HG02884 (cell line): ENCODE data around the gene PWWP2B.
"Not testable (repeated sequence)": the region's sequence is repeated elsewhere in the genome, so short reads cannot be mapped to it uniquely, and the experiment has no call there.

Experiments used
- ATAC-seq: cut with Tn5 transposase; IDR thresholded peaks from one replicate; pipeline ENCODE4 v1.9.1; 2021; ENCODE audit warnings: mild to moderate bottlenecking, moderate library complexity; ENCODE audit not compliant: unreplicated experiment

PWWP2B gene

DNA sequence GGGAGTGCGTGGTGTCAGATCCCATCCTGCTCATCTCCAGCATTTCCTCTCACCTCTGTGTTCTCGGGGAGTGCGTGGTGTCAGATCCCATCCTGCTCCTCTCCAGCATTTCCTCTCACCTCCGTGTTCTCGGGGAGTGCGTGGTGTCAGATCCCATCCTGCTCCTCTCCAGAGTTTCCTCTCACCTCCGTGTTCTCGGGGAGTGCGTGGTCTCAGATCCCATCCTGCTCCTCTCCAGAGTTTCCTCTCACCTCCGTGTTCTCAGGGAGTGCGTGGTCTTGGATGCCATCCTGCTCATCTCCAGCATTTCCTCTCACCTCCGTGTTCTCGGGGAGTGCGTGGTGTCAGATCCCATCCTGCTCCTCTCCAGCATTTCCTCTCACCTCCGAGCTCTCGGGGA is 18.0 kb upstream of the PWWP2B start:
- not testable (repeated sequence) for ATAC-seq

- ATAC-seq, result not testable (repeated sequence)
Observed at GRCh38 chr10:132380986-132381385, 16.0 kb upstream of the PWWP2B start.

- ATAC-seq, result no peak
Observed at GRCh38 chr10:132381741-132382140, 15.3 kb upstream of the PWWP2B start.

- no peak for ATAC-seq
Observed at GRCh38 chr10:132382231-132382922, 14.6 kb upstream of the PWWP2B start.

GRCh38 chr10:132383101-132383500 is 13.9 kb upstream of the PWWP2B start:
- no peak for ATAC-seq

GRCh38 chr10:132383751-132384196 is 13.2 kb upstream of the PWWP2B start:
- no peak for ATAC-seq

GRCh38 chr10:132384618-132385388 is 12.2 kb upstream of the PWWP2B start:
- no peak for ATAC-seq

DNA sequence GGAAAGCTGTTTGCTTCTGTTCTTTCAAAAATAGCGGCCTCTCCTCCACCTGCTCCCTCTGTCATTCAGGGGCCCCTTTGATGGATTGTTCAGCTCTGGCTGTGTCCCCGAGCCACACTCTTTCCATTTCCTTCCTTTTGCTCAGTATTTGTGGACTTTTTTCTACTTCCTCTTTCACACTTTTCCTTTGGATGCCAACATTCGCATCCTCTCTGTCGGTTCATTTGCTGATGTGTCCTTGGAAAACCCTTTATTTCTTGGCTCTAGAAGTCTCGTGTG is 11.7 kb upstream of the PWWP2B start:
- no peak for ATAC-seq

DNA sequence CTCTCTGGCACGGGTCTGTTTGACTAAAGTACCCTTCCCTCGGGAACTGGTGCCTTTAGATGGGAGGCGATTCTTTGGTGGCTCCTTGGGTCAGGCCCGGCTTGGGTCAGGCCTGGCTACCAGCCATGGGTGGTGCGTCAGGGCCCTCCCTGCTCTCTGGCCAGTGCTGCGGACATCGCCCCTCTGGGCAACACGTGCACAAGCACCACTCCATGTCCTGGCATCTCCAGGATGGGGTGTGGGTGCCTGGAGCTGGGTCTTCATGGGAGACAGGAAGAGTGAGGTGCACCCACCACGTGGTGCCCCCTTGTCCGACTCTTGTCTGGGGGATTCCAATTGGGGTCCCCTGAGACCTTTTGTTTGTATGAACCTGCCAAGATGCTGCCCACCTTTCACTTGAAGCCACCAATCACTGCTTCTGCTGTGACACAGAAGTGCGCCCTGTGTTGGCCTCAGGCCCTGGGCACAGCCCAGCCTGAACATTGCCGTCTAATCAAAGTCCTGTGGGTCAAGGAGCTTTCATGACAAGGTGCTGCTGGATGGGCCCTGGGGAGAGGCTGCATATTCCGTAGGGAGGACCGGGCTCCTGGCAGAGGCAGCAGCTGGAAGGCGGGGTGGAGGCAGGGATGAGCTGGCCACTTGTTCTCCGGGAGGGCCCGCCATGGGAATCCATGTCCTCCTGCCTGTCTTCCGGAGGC is 11.1 kb upstream of the PWWP2B start:
- ATAC-seq, result no peak

DNA sequence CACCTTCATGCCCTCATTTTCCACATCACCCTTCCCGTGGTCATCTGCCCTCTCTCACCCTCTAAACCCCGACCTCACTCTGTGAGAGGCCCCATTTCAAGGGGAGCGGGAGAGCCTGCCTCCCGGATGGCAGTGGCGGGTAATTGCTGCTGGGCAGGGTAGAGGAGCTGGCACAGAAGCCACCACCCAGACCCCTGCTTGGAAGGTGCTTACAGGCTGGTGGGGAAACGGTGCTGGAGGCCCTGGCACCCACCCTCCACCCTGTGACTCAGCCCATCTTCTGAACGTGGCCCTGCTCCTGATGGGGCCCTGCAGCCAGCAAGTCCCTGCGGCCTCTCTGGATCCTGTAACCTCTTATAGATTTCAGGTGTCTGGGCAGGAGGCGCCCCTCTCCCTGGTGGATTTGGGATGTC is 10.6 kb upstream of the PWWP2B start:
- ATAC-seq, result no peak

DNA sequence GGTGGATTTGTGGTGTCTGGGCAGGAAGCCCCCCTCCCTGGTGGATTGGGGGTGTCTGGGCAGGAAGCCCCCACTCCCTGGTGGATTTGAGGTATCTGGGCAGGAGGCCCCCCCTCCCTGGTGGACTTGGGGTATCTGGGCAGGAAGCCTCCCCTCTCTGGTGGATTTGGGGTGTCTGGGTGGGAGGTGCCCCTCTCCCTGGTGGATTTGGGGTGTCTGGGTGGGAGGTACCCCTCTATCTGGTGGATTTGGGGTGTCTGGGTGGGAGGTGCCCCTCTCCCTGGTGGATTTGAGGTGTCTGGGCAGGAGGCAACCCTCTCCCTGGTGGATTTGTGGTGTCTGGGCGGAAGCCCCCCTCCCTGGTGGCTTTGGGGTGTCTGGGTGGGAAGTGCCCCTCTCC is 10.1 kb upstream of the PWWP2B start:
- not testable (repeated sequence) for ATAC-seq

DNA sequence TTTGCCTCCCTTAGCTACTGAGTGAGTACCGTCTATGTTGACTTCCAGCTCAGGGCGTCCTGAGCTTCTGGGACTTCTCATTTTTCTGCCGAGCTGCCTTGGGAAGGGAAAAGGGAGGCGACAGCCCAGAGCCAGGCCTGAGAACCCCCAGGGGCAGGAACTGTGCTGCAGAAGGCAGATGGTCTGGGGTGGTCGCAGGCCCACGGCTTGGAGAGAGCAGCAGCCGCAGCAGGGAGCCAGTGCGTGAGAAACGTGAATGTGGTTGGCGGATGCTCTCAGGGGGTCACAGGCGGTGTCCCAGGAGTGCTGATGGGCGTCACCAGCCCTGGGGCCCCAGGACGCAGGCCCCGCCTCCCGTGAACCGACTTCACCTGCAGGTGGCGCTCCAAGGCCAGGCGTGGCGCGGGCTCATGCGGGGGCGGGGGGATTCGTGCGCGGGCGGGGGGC is 9.2 kb upstream of the PWWP2B start:
- peak; percentile 68 for ATAC-seq

DNA sequence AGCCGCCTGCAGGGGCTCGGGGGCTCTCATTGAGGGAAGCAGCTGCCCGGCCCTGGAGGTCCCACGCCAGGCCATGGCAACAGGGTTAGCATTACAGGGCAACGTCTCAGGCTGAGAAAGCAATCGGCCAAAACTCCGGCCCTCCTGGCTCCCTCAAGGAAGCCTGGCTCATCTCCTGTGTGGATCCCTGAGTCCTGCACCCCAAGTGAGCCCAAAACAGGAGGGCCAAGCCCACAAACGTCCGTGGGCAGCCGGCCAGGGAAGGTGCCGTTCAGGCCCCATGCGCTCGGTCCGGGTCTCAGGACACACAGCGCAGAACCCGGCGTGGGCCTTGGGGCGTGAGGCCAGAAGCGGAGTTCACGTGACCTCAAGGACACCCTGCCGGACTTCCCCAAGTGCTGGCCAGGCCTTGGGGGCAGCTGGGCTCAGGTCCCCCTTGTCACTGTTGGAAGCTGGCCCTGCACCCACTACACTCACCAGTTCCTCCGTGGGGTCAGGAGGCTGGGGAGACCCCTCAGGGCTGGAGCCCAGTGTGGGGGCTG is 8.0 kb upstream of the PWWP2B start:
- ATAC-seq, result no peak

- no peak for ATAC-seq
Observed at GRCh38 chr10:132389433-132390169, 7.4 kb upstream of the PWWP2B start.

GRCh38 chr10:132390170-132390920 is 6.7 kb upstream of the PWWP2B start:
- no peak for ATAC-seq

- ATAC-seq, result no peak
Observed at GRCh38 chr10:132390921-132391675, 5.9 kb upstream of the PWWP2B start.

DNA sequence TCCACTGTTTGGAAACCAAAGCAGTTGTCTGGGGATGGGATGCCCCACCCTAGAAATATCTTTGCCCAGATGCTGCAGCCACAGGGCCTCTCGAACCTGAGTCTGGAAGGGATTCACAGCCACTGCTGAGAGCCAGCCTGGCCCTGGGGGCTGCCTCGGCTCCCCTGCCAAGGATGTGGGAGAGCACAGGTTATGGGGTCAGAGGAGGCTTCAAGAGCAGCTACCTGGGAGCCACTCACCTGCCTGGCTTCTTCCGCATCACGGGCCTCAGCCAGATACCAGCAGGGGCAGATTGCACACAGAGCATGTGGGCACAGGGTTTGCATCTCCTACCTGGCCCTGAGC is 5.4 kb upstream of the PWWP2B start:
- no peak for ATAC-seq

- ATAC-seq, result no peak
Observed at GRCh38 chr10:132392184-132392800, 4.7 kb upstream of the PWWP2B start.
